Measurements from ENCODE around the gene ARID4B. TPM values are rescaled to one million over a fixed set of nuclear protein-coding genes. Genes with fewer than 3 reads are reported as not detected.

Gene ARID4B
- total RNA-seq, 2 experiments from 2014 or later = 28.7 to 44.9 TPM

DNA sequence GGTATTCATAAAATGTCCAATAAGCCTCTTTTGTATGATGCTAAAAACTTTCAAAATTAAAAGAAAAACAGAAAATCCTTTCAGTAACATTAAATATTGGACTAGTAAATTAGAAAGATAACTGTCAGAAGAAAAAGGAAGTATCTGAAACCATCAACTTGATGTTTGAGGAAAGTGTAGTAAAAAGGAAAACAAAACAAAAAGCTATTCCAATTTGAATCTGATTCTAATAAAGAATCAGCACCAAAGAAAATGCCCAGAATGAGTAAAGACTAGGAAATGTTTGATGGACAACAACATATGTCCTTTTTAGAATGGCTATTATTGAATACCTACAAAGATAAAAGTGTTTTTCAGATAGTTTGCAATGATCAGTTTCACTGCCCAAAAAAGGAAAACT lies 87.0 kb downstream of the ARID4B start:
- H3K27ac ChIP-seq (ENCODE audit: low read depth, low read length, poor library complexity, severe bottlenecking) = no peak overlapping the region
- no peaks in the 10 kb centered on the region for H4K20me1 ChIP-seq (ENCODE audit: insufficient read depth, low read length)
- H3K4me1 ChIP-seq (ENCODE audit: insufficient read depth, low read length, poor library complexity, severe bottlenecking) = no peaks in the 10 kb centered on the region
- H3K9me2 ChIP-seq (ENCODE audit: insufficient read depth, low read length) = no peaks in the 10 kb centered on the region
- POLR2A ChIA-PET = interaction anchor here (0.6 to 0.9 kb wide), 2 partner anchors 16 to 467 kb away, joined by 3 read pairs; no protein-coding TSS in a partner anchor
- no TSS peak for BruUV-seq (replicated peaks)
- H2AFZ ChIP-seq (ENCODE audit: low read length) = no peak overlapping the region
- H3K9me3 ChIP-seq (ENCODE audit: low read length) = no peaks in the 10 kb centered on the region
- TF ChIP-seq, protein P1, sequence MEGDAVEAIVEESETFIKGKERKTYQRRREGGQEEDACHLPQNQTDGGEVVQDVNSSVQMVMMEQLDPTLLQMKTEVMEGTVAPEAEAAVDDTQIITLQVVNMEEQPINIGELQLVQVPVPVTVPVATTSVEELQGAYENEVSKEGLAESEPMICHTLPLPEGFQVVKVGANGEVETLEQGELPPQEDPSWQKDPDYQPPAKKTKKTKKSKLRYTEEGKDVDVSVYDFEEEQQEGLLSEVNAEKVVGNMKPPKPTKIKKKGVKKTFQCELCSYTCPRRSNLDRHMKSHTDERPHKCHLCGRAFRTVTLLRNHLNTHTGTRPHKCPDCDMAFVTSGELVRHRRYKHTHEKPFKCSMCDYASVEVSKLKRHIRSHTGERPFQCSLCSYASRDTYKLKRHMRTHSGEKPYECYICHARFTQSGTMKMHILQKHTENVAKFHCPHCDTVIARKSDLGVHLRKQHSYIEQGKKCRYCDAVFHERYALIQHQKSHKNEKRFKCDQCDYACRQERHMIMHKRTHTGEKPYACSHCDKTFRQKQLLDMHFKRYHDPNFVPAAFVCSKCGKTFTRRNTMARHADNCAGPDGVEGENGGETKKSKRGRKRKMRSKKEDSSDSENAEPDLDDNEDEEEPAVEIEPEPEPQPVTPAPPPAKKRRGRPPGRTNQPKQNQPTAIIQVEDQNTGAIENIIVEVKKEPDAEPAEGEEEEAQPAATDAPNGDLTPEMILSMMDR (conservative IDR thresholded peaks at IDR 0.05; ENCODE audit: low read length) = no peak
- TF ChIP-seq EZH2phosphoT487 (IDR thresholded peaks at IDR 0.05; ENCODE audit: borderline replicate concordance, low read depth, low read length) = no peak
- H3K36me3 ChIP-seq (ENCODE audit: insufficient read depth, low read length) = peaks cover 60% of the 10 kb centered on the region
- intact Hi-C loops (cut with micrococcal nuclease; ENCODE audit: unreplicated experiment) = no loop called here
- CTCF ChIA-PET (ENCODE audit: unreplicated experiment) = no interaction called here
- H3K4me2 ChIP-seq (ENCODE audit: low read length) = no peak overlapping the region
- H3K4me3 ChIP-seq (ENCODE audit: low read depth, low read length, poor library complexity, severe bottlenecking) = no peak overlapping the region
- no peak for DNase-seq (ENCODE audit: low spot score)
- H3K79me2 ChIP-seq (ENCODE audit: insufficient read depth, low read depth, low read length) = no peaks in the 10 kb centered on the region

DNA sequence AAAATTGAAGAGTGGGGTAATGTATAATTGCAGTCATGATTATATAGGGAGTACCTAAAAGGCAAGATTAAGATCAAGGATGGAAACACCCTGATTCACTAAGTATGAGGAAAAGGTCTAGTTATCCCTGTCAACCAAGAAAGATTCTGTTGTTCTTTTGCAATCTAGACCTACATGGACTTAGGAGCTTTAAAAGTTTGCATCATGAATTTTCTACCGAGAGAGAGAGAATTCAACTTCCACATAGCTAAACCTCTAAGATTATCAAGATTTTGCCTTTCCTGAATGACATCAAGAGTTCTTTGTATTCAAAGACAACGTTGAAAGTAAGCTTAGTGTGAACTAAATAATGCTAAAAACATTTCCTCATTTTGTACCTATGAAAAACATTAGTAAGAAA lies 88.1 kb downstream of the ARID4B start:
- no peak for TF ChIP-seq EZH2phosphoT487 (IDR thresholded peaks at IDR 0.05; ENCODE audit: borderline replicate concordance, low read depth, low read length)
- TF ChIP-seq, protein P1 (conservative IDR thresholded peaks at IDR 0.05; ENCODE audit: low read length) = no peak
- Histone ChIP-seq H3K9me2 (ENCODE audit: insufficient read depth, low read length) (no peaks in the 10 kb centered on the region), H3K79me2 (ENCODE audit: insufficient read depth, low read depth, low read length) (no peaks in the 10 kb centered on the region), H3K4me2 (ENCODE audit: low read length) (no peak overlapping the region), H3K4me1 (ENCODE audit: insufficient read depth, low read length, poor library complexity, severe bottlenecking) (no peaks in the 10 kb centered on the region), H3K36me3 (ENCODE audit: insufficient read depth, low read length) (peaks cover 55% of the 10 kb centered on the region), H2AFZ (ENCODE audit: low read length) (no peak overlapping the region), H3K9me3 (ENCODE audit: low read length) (no peaks in the 10 kb centered on the region), H4K20me1 (ENCODE audit: insufficient read depth, low read length) (no peaks in the 10 kb centered on the region), H3K4me3 (ENCODE audit: low read depth, low read length, poor library complexity, severe bottlenecking) (no peak overlapping the region), H3K27ac (ENCODE audit: low read depth, low read length, poor library complexity, severe bottlenecking) (no peak overlapping the region)
- intact Hi-C loops (cut with micrococcal nuclease; ENCODE audit: unreplicated experiment) = no loop called here
- BruUV-seq (replicated peaks) = no TSS peak
- DNase-seq (ENCODE audit: low spot score) = no peak
- CTCF ChIA-PET (ENCODE audit: unreplicated experiment) = no interaction called here
- POLR2A ChIA-PET = interaction anchor here (0.8 to 1.3 kb wide), 5 partner anchors 9 to 29 kb away, joined by 3 to 5 read pairs (median 4); no protein-coding TSS in a partner anchor

DNA sequence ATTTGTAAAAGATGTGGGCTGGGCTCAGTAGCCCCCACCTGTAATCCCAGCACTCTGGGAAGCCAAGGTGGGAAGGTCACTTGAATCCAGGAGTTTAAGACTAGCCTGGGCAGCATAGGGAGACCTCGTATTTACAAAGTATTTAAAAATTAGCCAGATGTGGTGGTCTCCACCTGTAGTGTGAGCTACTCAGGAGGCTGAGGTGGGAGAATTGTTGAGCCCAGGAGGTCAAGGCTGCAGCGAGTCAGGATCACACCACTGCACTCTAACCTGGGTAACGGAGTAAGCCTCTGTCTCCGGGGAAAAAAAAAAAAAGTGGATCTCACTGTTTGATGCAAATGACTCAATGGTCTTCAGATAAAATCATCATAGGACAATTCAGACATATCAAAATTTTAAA lies 89.4 kb downstream of the ARID4B start:
- no peak for DNase-seq (ENCODE audit: low spot score)
- no peaks in the 10 kb centered on the region for H3K4me1 ChIP-seq (ENCODE audit: insufficient read depth, low read length, poor library complexity, severe bottlenecking)
- H3K9me2 ChIP-seq (ENCODE audit: insufficient read depth, low read length) = no peaks in the 10 kb centered on the region
- H3K4me3 ChIP-seq (ENCODE audit: low read depth, low read length, poor library complexity, severe bottlenecking) = no peak overlapping the region
- BruUV-seq (replicated peaks) = no TSS peak
- no peaks in the 10 kb centered on the region for H3K79me2 ChIP-seq (ENCODE audit: insufficient read depth, low read depth, low read length)
- H3K36me3 ChIP-seq (ENCODE audit: insufficient read depth, low read length) = peaks cover 55% of the 10 kb centered on the region
- H3K9me3 ChIP-seq (ENCODE audit: low read length) = no peaks in the 10 kb centered on the region
- CTCF ChIA-PET (ENCODE audit: unreplicated experiment) = no interaction called here
- H4K20me1 ChIP-seq (ENCODE audit: insufficient read depth, low read length) = no peaks in the 10 kb centered on the region
- H2AFZ ChIP-seq (ENCODE audit: low read length) = no peak overlapping the region
- H3K27ac ChIP-seq (ENCODE audit: low read depth, low read length, poor library complexity, severe bottlenecking) = no peak overlapping the region
- POLR2A ChIA-PET = interaction anchor here (0.6 kb wide), 3 partner anchors 42 to 818 kb away, joined by 3 to 7 read pairs (median 4); no protein-coding TSS in a partner anchor
- H3K4me2 ChIP-seq (ENCODE audit: low read length) = no peak overlapping the region
- intact Hi-C loops (cut with micrococcal nuclease; ENCODE audit: unreplicated experiment) = no loop called here
- no peak for TF ChIP-seq EZH2phosphoT487 (IDR thresholded peaks at IDR 0.05; ENCODE audit: borderline replicate concordance, low read depth, low read length)
- TF ChIP-seq, protein P1 (conservative IDR thresholded peaks at IDR 0.05; ENCODE audit: low read length) = no peak
